ENCODE results near the gene KIAA0753. TPM values are rescaled to one million over a fixed set of nuclear protein-coding genes. Genes with fewer than 3 reads are reported as not detected.
A peak's percentile ranks its signal among the peaks of the same experiment; 100 is the strongest.

KIAA0753 gene
- total and polyA plus RNA-seq, 2 experiments from 2014 or later = 6.9 to 20.5 TPM

GRCh38 chr17:6636105-6636504 is 4.4 kb downstream of the KIAA0753 start:
- Histone ChIP-seq H3K4me3 (no peak overlapping the region), H3K27ac (no peak overlapping the region), H3K4me1 (ENCODE audit: insufficient read depth) (no peaks in the 10 kb centered on the region), H3K9me3 (ENCODE audit: low read depth) (no peaks in the 10 kb centered on the region), H3F3A (ENCODE audit: insufficient read depth) (no peaks in the 10 kb centered on the region), H2AFZ (no peak overlapping the region), H3K9ac (no peak overlapping the region), H3K79me2 (ENCODE audit: insufficient read depth) (peaks cover 86% of the 10 kb centered on the region), H3K36me3 (ENCODE audit: low read depth) (peaks cover 33% of the 10 kb centered on the region), H3K27me3 (replicated peaks; ENCODE audit: insufficient read depth) (no peaks in the 10 kb centered on the region), H3K4me2 (ENCODE audit: unreplicated experiment) (no peak overlapping the region), H4K20me1 (ENCODE audit: insufficient read depth) (no peaks in the 10 kb centered on the region), H3K9me2 (ENCODE audit: insufficient read depth) (no peaks in the 10 kb centered on the region)
- in situ Hi-C loops (cut with MboI) = no loop called here
- DNase-seq = no peak
- TF ChIP-seq EZH2 (IDR thresholded peaks at IDR 0.05; ENCODE audit: insufficient read depth, poor library complexity, severe bottlenecking) (no peak), EZH2phosphoT487 (IDR thresholded peaks at IDR 0.05; ENCODE audit: insufficient read depth, low read depth) (no peak)
- WGBS, 2 experiments (ENCODE audit: low coverage in 1 of 2, low lambda C conversion rate in 2 of 2, missing lambda C conversion rate in 2 of 2) = 61 to 64% methylated on average over 2 of the region's 2 CpGs

DNA sequence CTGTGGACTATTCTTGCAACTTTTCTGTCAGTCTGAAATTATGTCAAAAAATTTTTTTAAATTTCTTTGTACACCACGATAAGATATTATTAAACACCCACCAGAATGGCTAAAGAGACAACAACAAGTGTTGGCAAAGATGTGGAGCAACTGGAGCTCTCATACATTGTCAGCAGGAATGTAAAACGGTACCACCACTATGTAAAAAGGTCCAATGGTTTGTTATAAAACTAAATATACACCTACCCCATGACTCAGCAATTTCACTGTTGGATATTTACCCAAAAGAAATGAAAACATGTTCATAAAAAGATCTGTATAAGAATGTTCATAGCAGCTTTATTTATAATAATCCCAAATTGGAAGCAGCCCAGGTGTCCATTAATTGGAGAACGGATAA is 7.2 kb downstream of the KIAA0753 start:
- H3K4me3 ChIP-seq = no peak overlapping the region
- no peaks in the 10 kb centered on the region for H3K9me3 ChIP-seq (ENCODE audit: low read depth)
- H2AFZ ChIP-seq = no peak overlapping the region
- no peaks in the 10 kb centered on the region for H3F3A ChIP-seq (ENCODE audit: insufficient read depth)
- no peak overlapping the region for H3K27ac ChIP-seq
- H3K9ac ChIP-seq = no peak overlapping the region
- no peaks in the 10 kb centered on the region for H3K4me1 ChIP-seq (ENCODE audit: insufficient read depth)
- in situ Hi-C loops (cut with MboI) = no loop called here
- no peaks in the 10 kb centered on the region for H4K20me1 ChIP-seq (ENCODE audit: insufficient read depth)
- H3K4me2 ChIP-seq (ENCODE audit: unreplicated experiment) = no peak overlapping the region
- no peak for TF ChIP-seq EZH2phosphoT487 (IDR thresholded peaks at IDR 0.05; ENCODE audit: insufficient read depth, low read depth)
- TF ChIP-seq EZH2 (IDR thresholded peaks at IDR 0.05; ENCODE audit: insufficient read depth, poor library complexity, severe bottlenecking) = no peak
- H3K27me3 ChIP-seq (replicated peaks; ENCODE audit: insufficient read depth) = no peaks in the 10 kb centered on the region
- no peaks in the 10 kb centered on the region for H3K9me2 ChIP-seq (ENCODE audit: insufficient read depth)
- peaks cover 72% of the 10 kb centered on the region for H3K79me2 ChIP-seq (ENCODE audit: insufficient read depth)
- WGBS, 2 experiments (ENCODE audit: low coverage in 1 of 2, low lambda C conversion rate in 2 of 2, missing lambda C conversion rate in 2 of 2) = 95 to 97% methylated on average over 3 of the region's 3 CpGs
- H3K36me3 ChIP-seq (ENCODE audit: low read depth) = peaks cover 45% of the 10 kb centered on the region
- DNase-seq = no peak

- no peak for DNase-seq
- in situ Hi-C loops (cut with MboI) = no loop called here
Observed at GRCh38 chr17:6632530-6632929, 8.0 kb downstream of the KIAA0753 start.

GRCh38 chr17:6630390-6630789 is 10.1 kb downstream of the KIAA0753 start:
- no peaks in the 10 kb centered on the region for H3K27me3 ChIP-seq (replicated peaks; ENCODE audit: insufficient read depth)
- H3K4me1 ChIP-seq (ENCODE audit: insufficient read depth) = 0 out of 2 replicates have a peak, but pooled peaks cover 9% of the 10 kb centered on the region
- H4K20me1 ChIP-seq (ENCODE audit: insufficient read depth) = no peaks in the 10 kb centered on the region
- peaks cover 66% of the 10 kb centered on the region for H3K79me2 ChIP-seq (ENCODE audit: insufficient read depth)
- no peak overlapping the region for H3K4me3 ChIP-seq
- H2AFZ ChIP-seq = no peak overlapping the region
- no peak overlapping the region for H3K27ac ChIP-seq
- TF ChIP-seq EZH2 (IDR thresholded peaks at IDR 0.05; ENCODE audit: insufficient read depth, poor library complexity, severe bottlenecking) (no peak), EZH2phosphoT487 (IDR thresholded peaks at IDR 0.05; ENCODE audit: insufficient read depth, low read depth) (no peak)
- H3K9me3 ChIP-seq (ENCODE audit: low read depth) = no peaks in the 10 kb centered on the region
- H3K9ac ChIP-seq = no peak overlapping the region
- no peak overlapping the region for H3K4me2 ChIP-seq (ENCODE audit: unreplicated experiment)
- H3K9me2 ChIP-seq (ENCODE audit: insufficient read depth) = no peaks in the 10 kb centered on the region
- H3K36me3 ChIP-seq (ENCODE audit: low read depth) = peaks cover 55% of the 10 kb centered on the region
- no peaks in the 10 kb centered on the region for H3F3A ChIP-seq (ENCODE audit: insufficient read depth)
- in situ Hi-C loops (cut with MboI) = no loop called here
- DNase-seq = no peak
- 100% methylated on average over 1 of the region's 1 CpG for WGBS, 2 experiments (ENCODE audit: low coverage in 1 of 2, low lambda C conversion rate in 2 of 2, missing lambda C conversion rate in 2 of 2)

More at GRCh38 chr17:6632530-6632929, 8.0 kb downstream of the KIAA0753 start:
- H3K79me2 ChIP-seq (ENCODE audit: insufficient read depth) = peaks cover 66% of the 10 kb centered on the region
- no peak overlapping the region for H3K27ac ChIP-seq
- H3K9me3 ChIP-seq (ENCODE audit: low read depth) = no peaks in the 10 kb centered on the region
- no peaks in the 10 kb centered on the region for H3K27me3 ChIP-seq (replicated peaks; ENCODE audit: insufficient read depth)
- no peaks in the 10 kb centered on the region for H4K20me1 ChIP-seq (ENCODE audit: insufficient read depth)
- no peak overlapping the region for H2AFZ ChIP-seq
- no peaks in the 10 kb centered on the region for H3K9me2 ChIP-seq (ENCODE audit: insufficient read depth)
- H3K9ac ChIP-seq = no peak overlapping the region
- H3K4me2 ChIP-seq (ENCODE audit: unreplicated experiment) = no peak overlapping the region
- H3K4me1 ChIP-seq (ENCODE audit: insufficient read depth) = no peaks in the 10 kb centered on the region
- no peak overlapping the region for H3K4me3 ChIP-seq
- TF ChIP-seq EZH2 (IDR thresholded peaks at IDR 0.05; ENCODE audit: insufficient read depth, poor library complexity, severe bottlenecking) = no peak
- TF ChIP-seq EZH2phosphoT487 (IDR thresholded peaks at IDR 0.05; ENCODE audit: insufficient read depth, low read depth) = no peak
- no peaks in the 10 kb centered on the region for H3F3A ChIP-seq (ENCODE audit: insufficient read depth)
- peaks cover 53% of the 10 kb centered on the region for H3K36me3 ChIP-seq (ENCODE audit: low read depth)

- DNase-seq = peak; percentile 58
- 34 to 41% methylated on average over 1 of the region's 1 CpG for WGBS, 2 experiments (ENCODE audit: low coverage in 1 of 2, low lambda C conversion rate in 2 of 2, missing lambda C conversion rate in 2 of 2)
Observed at GRCh38 chr17:6627019-6627418, 13.5 kb downstream of the KIAA0753 start.

More at GRCh38 chr17:6627019-6627418, 13.5 kb downstream of the KIAA0753 start:
- Histone ChIP-seq H3K9me2 (ENCODE audit: insufficient read depth) (no peaks in the 10 kb centered on the region), H3K27me3 (replicated peaks; ENCODE audit: insufficient read depth) (no peaks in the 10 kb centered on the region), H3K79me2 (ENCODE audit: insufficient read depth) (peaks cover 57% of the 10 kb centered on the region), H3K27ac (no peak overlapping the region), H3K4me1 (ENCODE audit: insufficient read depth) (peaks cover 17% of the 10 kb centered on the region), H3K9me3 (ENCODE audit: low read depth) (no peaks in the 10 kb centered on the region), H3K9ac (no peak overlapping the region), H2AFZ (no peak overlapping the region), H3K4me2 (ENCODE audit: unreplicated experiment) (no peak overlapping the region), H4K20me1 (ENCODE audit: insufficient read depth) (0 out of 2 replicates have a peak, but pooled peaks cover 4% of the 10 kb centered on the region), H3F3A (ENCODE audit: insufficient read depth) (no peaks in the 10 kb centered on the region; the same call in 1 of the 2 replicates), H3K4me3 (no peak overlapping the region), H3K36me3 (ENCODE audit: low read depth) (peaks cover 51% of the 10 kb centered on the region)
- TF ChIP-seq EZH2phosphoT487 (IDR thresholded peaks at IDR 0.05; ENCODE audit: insufficient read depth, low read depth) (no peak), EZH2 (IDR thresholded peaks at IDR 0.05; ENCODE audit: insufficient read depth, poor library complexity, severe bottlenecking) (no peak)
- in situ Hi-C loops (cut with MboI) = no loop called here
